GM19397 (cell line): ENCODE data around the gene RAP1GAP2.
"Not testable (repeated sequence)": the region's sequence is repeated elsewhere in the genome, so short reads cannot be mapped to it uniquely, and the experiment has no call there.

Experiments
- ATAC-seq: cut with Tn5 transposase; IDR thresholded peaks from one replicate; pipeline ENCODE4 v1.9.1; 2021; ENCODE audit warnings: mild to moderate bottlenecking, moderate library complexity; ENCODE audit not compliant: unreplicated experiment

Gene RAP1GAP2

GRCh38 chr17:2990396-2990795 is 194.2 kb downstream of the RAP1GAP2 start:
- no peak for ATAC-seq

- not testable (repeated sequence) for ATAC-seq
Measured at GRCh38 chr17:2991396-2992180, 195.3 kb downstream of the RAP1GAP2 start.

GRCh38 chr17:2994441-2994840 is 198.2 kb downstream of the RAP1GAP2 start:
- no peak for ATAC-seq

DNA sequence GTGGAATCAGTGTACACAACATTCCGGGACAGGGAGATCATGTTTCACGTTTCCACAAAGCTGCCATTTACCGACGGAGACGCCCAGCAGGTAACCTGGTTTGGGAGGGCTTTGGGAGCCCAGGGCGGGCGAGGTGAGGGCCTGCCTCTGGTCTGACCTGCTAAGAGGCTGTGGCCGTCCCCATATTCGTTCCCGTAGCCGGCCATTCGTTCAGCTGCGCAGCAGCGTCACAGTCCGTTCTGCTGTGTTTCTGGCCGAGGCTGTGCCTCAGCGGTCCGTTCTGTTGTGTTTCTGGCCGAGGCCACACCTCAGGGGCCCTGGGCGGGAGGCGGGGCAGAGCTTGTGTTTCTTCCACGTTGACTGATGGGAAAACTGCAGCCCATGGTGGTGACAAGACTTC is 199.1 kb downstream of the RAP1GAP2 start:
- no peak for ATAC-seq

DNA sequence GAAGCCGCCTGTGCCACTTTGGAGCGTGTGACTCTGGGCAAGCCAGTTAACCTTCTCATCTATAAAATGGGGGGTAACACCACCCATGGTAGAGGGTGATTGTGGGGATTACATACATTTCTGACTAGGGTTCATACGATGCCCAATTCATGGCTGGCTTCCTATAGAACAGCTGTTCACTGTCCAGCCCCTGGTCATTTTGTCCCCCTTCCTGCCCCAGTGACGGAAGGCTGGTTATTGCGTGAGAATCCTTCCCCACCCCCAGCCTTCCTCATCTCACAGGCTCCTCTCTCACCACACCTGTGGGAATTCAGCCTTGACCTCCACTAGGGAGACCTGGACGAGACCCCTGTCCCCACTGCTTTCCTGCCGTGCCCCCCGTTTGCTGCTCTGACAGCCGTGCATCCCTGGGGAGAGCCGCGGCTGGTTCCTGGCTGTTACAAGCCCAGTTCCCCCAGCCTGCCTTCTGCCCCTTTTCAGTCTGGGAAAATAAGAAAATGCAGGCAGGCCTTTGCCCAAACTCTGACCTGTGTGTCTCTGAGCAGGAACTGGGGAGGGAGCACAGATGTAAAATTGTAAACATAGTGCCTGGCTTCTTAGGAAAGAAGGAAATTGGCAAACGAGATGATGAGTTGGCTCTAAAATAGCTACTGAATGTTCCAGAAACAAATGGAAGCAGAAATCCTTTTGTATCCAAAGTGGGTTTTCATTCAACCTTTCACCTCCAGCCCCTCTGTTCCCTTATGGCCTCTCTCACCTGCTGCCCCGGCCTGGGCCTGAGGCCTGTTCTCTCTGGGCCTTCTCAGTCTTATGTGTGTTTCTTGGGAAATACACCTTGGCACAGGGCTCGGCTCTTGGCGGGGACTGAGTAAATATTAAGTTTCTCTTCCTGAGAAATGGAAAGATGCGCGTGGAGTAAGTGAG is 199.9 kb downstream of the RAP1GAP2 start:
- ATAC-seq: no peak

GRCh38 chr17:2996810-2997670 is 200.8 kb downstream of the RAP1GAP2 start:
- no peak for ATAC-seq

GRCh38 chr17:2998469-2998901 is 202.2 kb downstream of the RAP1GAP2 start:
- ATAC-seq: not testable (repeated sequence)

DNA sequence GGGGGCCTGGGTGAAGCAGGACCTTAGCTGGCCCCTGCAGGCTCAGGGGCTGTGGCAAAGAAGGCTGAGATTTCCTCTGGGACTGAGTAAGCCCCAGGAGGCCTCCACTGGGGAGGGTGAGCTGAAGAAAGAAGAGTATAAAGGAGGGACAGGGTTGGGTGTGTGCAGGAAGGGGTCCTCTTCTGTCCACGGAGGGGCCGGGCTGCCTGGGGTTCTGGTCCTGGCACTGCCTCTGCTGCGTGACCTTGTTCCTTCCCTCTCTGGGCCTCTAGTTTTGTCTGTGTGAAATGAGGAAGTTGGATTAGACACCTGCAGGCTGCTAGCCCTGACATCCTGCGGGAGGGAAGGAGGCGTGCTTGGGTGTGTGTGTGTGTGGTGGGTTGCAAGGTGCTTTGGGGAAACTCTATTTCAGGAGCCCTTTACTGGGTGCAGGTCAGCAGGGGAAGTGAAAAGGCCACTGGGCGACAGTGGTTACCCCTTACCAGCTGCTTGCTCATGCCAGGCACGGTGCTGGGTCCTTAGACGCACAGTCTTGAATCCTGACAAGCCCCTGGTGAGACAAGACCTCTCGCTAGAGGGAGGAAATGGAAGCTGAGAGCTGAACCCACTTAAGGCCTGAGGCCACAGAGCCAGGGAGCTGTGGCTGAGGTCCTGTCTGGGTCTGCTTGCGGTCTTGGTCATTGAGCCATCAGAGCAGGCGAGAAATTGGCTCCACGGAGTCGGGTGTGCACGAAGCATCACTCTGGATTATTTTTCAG is 206.5 kb downstream of the RAP1GAP2 start:
- ATAC-seq: peak; percentile 60

GRCh38 chr17:3003296-3004149 is 207.3 kb downstream of the RAP1GAP2 start:
- ATAC-seq: no peak

- ATAC-seq: no peak
Measured at GRCh38 chr17:3004150-3004801, 208.0 kb downstream of the RAP1GAP2 start.

DNA sequence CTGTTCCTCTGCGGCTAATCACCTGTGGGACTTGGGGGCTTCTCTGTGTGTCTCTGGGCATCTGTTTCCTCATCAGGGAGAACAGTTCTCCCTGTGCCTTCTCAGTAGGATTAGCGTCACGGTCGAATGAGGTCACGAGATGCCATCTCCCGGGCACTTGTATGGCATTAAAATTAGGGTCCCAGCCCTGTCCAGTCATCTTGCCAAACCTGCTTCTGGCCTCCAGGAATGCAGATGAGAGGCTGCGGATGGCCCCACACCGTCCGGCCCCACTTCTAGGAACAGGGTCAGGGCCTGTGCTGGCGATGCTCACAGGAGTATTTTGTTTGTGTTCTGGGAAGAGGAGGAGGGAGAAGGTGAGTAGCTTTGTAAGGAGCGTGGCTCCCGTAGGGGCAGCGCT is 208.7 kb downstream of the RAP1GAP2 start:
- ATAC-seq: no peak

GRCh38 chr17:3005696-3006095 is 209.5 kb downstream of the RAP1GAP2 start:
- ATAC-seq: no peak

- no peak for ATAC-seq
Measured at GRCh38 chr17:3006801-3007200, 210.6 kb downstream of the RAP1GAP2 start.

GRCh38 chr17:3007651-3008121 is 211.4 kb downstream of the RAP1GAP2 start:
- ATAC-seq: no peak

- no peak for ATAC-seq
Measured at GRCh38 chr17:3008336-3009288, 212.4 kb downstream of the RAP1GAP2 start.

DNA sequence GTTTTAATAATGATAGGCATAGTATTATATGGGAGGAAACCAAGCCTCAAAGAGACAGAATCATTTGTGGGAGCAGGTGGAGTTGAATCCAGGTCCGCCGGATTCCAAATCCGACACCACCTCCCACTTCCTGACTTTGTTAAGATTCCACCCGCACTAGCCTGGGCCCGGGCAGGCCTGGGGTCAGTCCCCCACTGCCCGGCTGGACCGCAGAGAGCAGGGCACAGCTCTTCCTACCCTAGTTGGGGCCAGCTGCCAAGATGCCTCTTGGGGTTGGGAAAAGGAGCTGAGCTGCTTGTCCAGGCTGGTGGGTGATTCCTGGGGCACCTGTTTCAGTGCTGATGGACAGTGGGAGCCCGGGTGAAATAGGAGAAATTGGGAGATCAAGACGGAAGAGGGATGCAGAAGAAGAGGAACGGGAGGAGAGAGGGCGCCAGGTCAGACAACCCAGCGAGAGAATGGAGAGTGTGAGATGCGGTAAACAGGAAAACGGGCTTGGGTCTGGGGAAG is 213.2 kb downstream of the RAP1GAP2 start:
- no peak for ATAC-seq

GRCh38 chr17:3011891-3012290 is 215.7 kb downstream of the RAP1GAP2 start:
- ATAC-seq: no peak
